HG02798 (cell line): Measurements from ENCODE around the gene FAM13A.
"Not testable (repeated sequence)": the region's sequence is repeated elsewhere in the genome, so short reads cannot be mapped to it uniquely, and the experiment has no call there.

Experiments
- ATAC-seq: cut with Tn5 transposase; IDR thresholded peaks from one replicate; pipeline ENCODE4 v1.9.1; 2021; ENCODE audit warnings: mild to moderate bottlenecking; ENCODE audit not compliant: unreplicated experiment, poor library complexity

Gene FAM13A

GRCh38 chr4:89000844-89001360, 56.1 kb downstream of the FAM13A start:
- ATAC-seq = no peak

GRCh38 chr4:89000382-89000781, 56.6 kb downstream of the FAM13A start:
- no peak for ATAC-seq

GRCh38 chr4:88999392-88999930, 57.5 kb downstream of the FAM13A start:
- ATAC-seq = no peak

GRCh38 chr4:88998891-88999290, 58.1 kb downstream of the FAM13A start:
- no peak for ATAC-seq

GRCh38 chr4:88998001-88998400, 59.0 kb downstream of the FAM13A start:
- no peak for ATAC-seq

- no peak for ATAC-seq
Observed at GRCh38 chr4:88995874-88996273, 61.1 kb downstream of the FAM13A start.

- not testable (repeated sequence) for ATAC-seq
Observed at GRCh38 chr4:88995257-88995656, 61.7 kb downstream of the FAM13A start.

- ATAC-seq = no peak
Observed at GRCh38 chr4:88993246-88993645, 63.7 kb downstream of the FAM13A start.

GRCh38 chr4:88991746-88992145, 65.2 kb downstream of the FAM13A start:
- no peak for ATAC-seq

GRCh38 chr4:88989990-88990389, 67.0 kb downstream of the FAM13A start:
- no peak for ATAC-seq

GRCh38 chr4:88985088-88985773, 71.8 kb downstream of the FAM13A start:
- ATAC-seq = no peak

GRCh38 chr4:88982757-88983156, 74.2 kb downstream of the FAM13A start:
- ATAC-seq = no peak

- peak; percentile 84 for ATAC-seq
Observed at GRCh38 chr4:88981993-88982392, 75.0 kb downstream of the FAM13A start.

GRCh38 chr4:88981556-88981955, 75.4 kb downstream of the FAM13A start:
- no peak for ATAC-seq

GRCh38 chr4:88979276-88979675, 77.7 kb downstream of the FAM13A start:
- no peak for ATAC-seq

GRCh38 chr4:88976775-88977035, 80.3 kb downstream of the FAM13A start:
- no peak for ATAC-seq

GRCh38 chr4:88975958-88976774, 80.8 kb downstream of the FAM13A start:
- no peak for ATAC-seq

- no peak for ATAC-seq
Observed at GRCh38 chr4:88971536-88971935, 85.4 kb downstream of the FAM13A start.

GRCh38 chr4:88969746-88970145, 87.2 kb downstream of the FAM13A start:
- no peak for ATAC-seq

GRCh38 chr4:88969271-88969670, 87.7 kb downstream of the FAM13A start:
- ATAC-seq = no peak

- no peak for ATAC-seq
Observed at GRCh38 chr4:88967883-88968331, 89.1 kb downstream of the FAM13A start.
